SH-SY5Y (cell line): Measurements from ENCODE around the gene HTR4.

Experiments
- GATA2 ChIP-seq: IDR thresholded peaks from 2 replicates; pipeline ENCODE4 v1.6.1; 2011; ENCODE audit warnings: mild to moderate bottlenecking, low read depth, low read length
- GATA3 ChIP-seq: IDR thresholded peaks from 2 replicates; pipeline ENCODE4 v1.6.1; 2011; ENCODE audit warnings: low read depth, mild to moderate bottlenecking, low read length, moderate library complexity

The HTR4 gene

DNA sequence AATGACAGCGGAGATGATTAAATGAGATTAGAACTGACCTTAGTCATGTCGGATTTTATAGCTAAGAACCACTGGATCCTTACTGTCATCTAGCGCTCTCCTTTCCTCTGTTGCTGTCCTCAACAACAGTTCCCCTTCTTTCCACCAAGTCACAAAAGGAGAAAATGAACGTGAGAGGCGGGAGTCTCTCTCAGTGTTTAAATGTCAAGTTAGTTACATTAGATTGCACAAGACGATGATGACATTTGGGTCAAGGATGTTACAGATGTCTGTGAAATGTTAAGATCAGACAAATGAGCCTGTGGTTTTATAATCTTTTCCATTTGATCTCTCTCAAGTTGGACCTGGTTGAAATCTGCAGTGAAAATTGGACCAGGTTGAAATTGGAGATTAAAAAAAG is 217.1 kb downstream of the HTR4 start:
- TF ChIP-seq GATA2 (no peak), GATA3 (no peak)

DNA sequence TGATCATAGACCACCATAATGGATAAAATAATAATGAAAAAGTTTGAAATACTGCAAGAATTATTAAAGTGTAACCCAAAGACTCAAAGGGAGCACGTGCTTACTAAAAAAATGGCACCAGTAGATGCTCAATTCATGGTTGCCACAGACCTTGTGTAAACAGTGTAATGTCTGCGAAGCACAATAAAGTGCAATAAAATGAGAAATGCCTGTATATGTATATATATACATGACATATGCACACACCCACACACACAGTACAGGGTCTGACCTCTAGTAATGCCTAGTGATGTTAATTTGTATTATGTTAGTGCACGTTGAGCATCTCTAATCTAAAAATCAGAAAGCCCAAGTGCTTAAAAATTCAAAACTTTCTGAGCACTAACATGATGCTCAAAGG is 218.3 kb downstream of the HTR4 start:
- no peak for TF ChIP-seq GATA2
- TF ChIP-seq GATA3 = no peak

- no peak for TF ChIP-seq GATA2
- TF ChIP-seq GATA3 = no peak
These were observed 220.5 kb downstream of the HTR4 start for GRCh38 chr5:148433826-148434225.
